Measurements from ENCODE around the gene BBLN.

The BBLN gene

GRCh38 chr9:128118971-128119665 is 40.9 kb upstream of the BBLN start:
- H3K27me3 ChIP-seq (ENCODE audit: control insufficient read depth in 1 of 2, insufficient read depth in 2 of 2, low read length in 2 of 2): no peaks in the 10 kb centered on the region
- H3K9ac ChIP-seq (ENCODE audit: low read depth in 1 of 2, low read length in 2 of 2): no peak overlapping the region
- peaks cover 12 to 37% of the 10 kb centered on the region in 2 donors for H3K36me3 ChIP-seq (ENCODE audit: control insufficient read depth in 1 of 2, insufficient read depth in 2 of 2, low read length in 2 of 2)
- H3K9me3 ChIP-seq (ENCODE audit: control insufficient read depth in 1 of 2, low read length in 2 of 2): no peaks in the 10 kb centered on the region
- H3K4me3 ChIP-seq (ENCODE audit: low read depth in 1 of 2, low read length in 2 of 2): no peak overlapping the region
- no peak overlapping the region for H3K27ac ChIP-seq (ENCODE audit: low read depth, low read length)
- H3K4me1 ChIP-seq (ENCODE audit: control insufficient read depth in 1 of 2, insufficient read depth in 2 of 2, low read length in 2 of 2): peaks cover 18 to 19% of the 10 kb centered on the region in 2 donors

- no peak overlapping the region for H3K9ac ChIP-seq (ENCODE audit: low read depth in 1 of 2, low read length in 2 of 2)
- H3K4me3 ChIP-seq (ENCODE audit: low read depth in 1 of 2, low read length in 2 of 2): no peak overlapping the region
- peaks cover 17 to 40% of the 10 kb centered on the region in 2 donors for H3K36me3 ChIP-seq (ENCODE audit: control insufficient read depth in 1 of 2, insufficient read depth in 2 of 2, low read length in 2 of 2)
- no peaks in the 10 kb centered on the region for H3K9me3 ChIP-seq (ENCODE audit: control insufficient read depth in 1 of 2, low read length in 2 of 2)
- no peaks in the 10 kb centered on the region for H3K27me3 ChIP-seq (ENCODE audit: control insufficient read depth in 1 of 2, insufficient read depth in 2 of 2, low read length in 2 of 2)
- peaks cover 22 to 23% of the 10 kb centered on the region in 2 donors for H3K4me1 ChIP-seq (ENCODE audit: control insufficient read depth in 1 of 2, insufficient read depth in 2 of 2, low read length in 2 of 2)
- no peak overlapping the region for H3K27ac ChIP-seq (ENCODE audit: low read depth, low read length)
Measured at GRCh38 chr9:128120061-128120740, 39.9 kb upstream of the BBLN start.

- no peaks in the 10 kb centered on the region for H3K27me3 ChIP-seq (ENCODE audit: control insufficient read depth in 1 of 2, insufficient read depth in 2 of 2, low read length in 2 of 2)
- H3K4me1 ChIP-seq (ENCODE audit: control insufficient read depth in 1 of 2, insufficient read depth in 2 of 2, low read length in 2 of 2): peaks cover 22 to 24% of the 10 kb centered on the region in 2 donors
- peaks cover 17 to 40% of the 10 kb centered on the region in 2 donors for H3K36me3 ChIP-seq (ENCODE audit: control insufficient read depth in 1 of 2, insufficient read depth in 2 of 2, low read length in 2 of 2)
- no peak overlapping the region for H3K9ac ChIP-seq (ENCODE audit: low read depth in 1 of 2, low read length in 2 of 2)
- no peak overlapping the region for H3K27ac ChIP-seq (ENCODE audit: low read depth, low read length)
- H3K9me3 ChIP-seq (ENCODE audit: control insufficient read depth in 1 of 2, low read length in 2 of 2): no peaks in the 10 kb centered on the region
- H3K4me3 ChIP-seq (ENCODE audit: low read depth in 1 of 2, low read length in 2 of 2): no peak overlapping the region
Measured at GRCh38 chr9:128120741-128121465, 39.2 kb upstream of the BBLN start.

- peaks cover 22 to 24% of the 10 kb centered on the region in 2 donors for H3K4me1 ChIP-seq (ENCODE audit: control insufficient read depth in 1 of 2, insufficient read depth in 2 of 2, low read length in 2 of 2)
- H3K9ac ChIP-seq (ENCODE audit: low read depth in 1 of 2, low read length in 2 of 2): no peak overlapping the region
- H3K4me3 ChIP-seq (ENCODE audit: low read depth in 1 of 2, low read length in 2 of 2): no peak overlapping the region
- peaks cover 17 to 40% of the 10 kb centered on the region in 2 donors for H3K36me3 ChIP-seq (ENCODE audit: control insufficient read depth in 1 of 2, insufficient read depth in 2 of 2, low read length in 2 of 2)
- H3K27me3 ChIP-seq (ENCODE audit: control insufficient read depth in 1 of 2, insufficient read depth in 2 of 2, low read length in 2 of 2): no peaks in the 10 kb centered on the region
- no peaks in the 10 kb centered on the region for H3K9me3 ChIP-seq (ENCODE audit: control insufficient read depth in 1 of 2, low read length in 2 of 2)
- no peak overlapping the region for H3K27ac ChIP-seq (ENCODE audit: low read depth, low read length)
Measured at GRCh38 chr9:128121466-128121810, 38.6 kb upstream of the BBLN start.

GRCh38 chr9:128121924-128122808 is 37.9 kb upstream of the BBLN start:
- Histone ChIP-seq H3K9ac (ENCODE audit: low read depth in 1 of 2, low read length in 2 of 2) (no peak overlapping the region), H3K4me3 (ENCODE audit: low read depth in 1 of 2, low read length in 2 of 2) (no peak overlapping the region), H3K36me3 (ENCODE audit: control insufficient read depth in 1 of 2, insufficient read depth in 2 of 2, low read length in 2 of 2) (peaks cover 17 to 40% of the 10 kb centered on the region in 2 donors), H3K27me3 (ENCODE audit: control insufficient read depth in 1 of 2, insufficient read depth in 2 of 2, low read length in 2 of 2) (no peaks in the 10 kb centered on the region), H3K27ac (ENCODE audit: low read depth, low read length) (no peak overlapping the region), H3K4me1 (ENCODE audit: control insufficient read depth in 1 of 2, insufficient read depth in 2 of 2, low read length in 2 of 2) (peaks cover 20 to 22% of the 10 kb centered on the region in 2 donors), H3K9me3 (ENCODE audit: control insufficient read depth in 1 of 2, low read length in 2 of 2) (no peaks in the 10 kb centered on the region)

GRCh38 chr9:128122809-128123175 is 37.3 kb upstream of the BBLN start:
- no peaks in the 10 kb centered on the region for H3K9me3 ChIP-seq (ENCODE audit: control insufficient read depth in 1 of 2, low read length in 2 of 2)
- peaks cover 17 to 40% of the 10 kb centered on the region in 2 donors for H3K36me3 ChIP-seq (ENCODE audit: control insufficient read depth in 1 of 2, insufficient read depth in 2 of 2, low read length in 2 of 2)
- H3K4me3 ChIP-seq (ENCODE audit: low read depth in 1 of 2, low read length in 2 of 2): no peak overlapping the region
- H3K9ac ChIP-seq (ENCODE audit: low read depth in 1 of 2, low read length in 2 of 2): no peak overlapping the region
- peaks cover 17 to 20% of the 10 kb centered on the region in 2 donors for H3K4me1 ChIP-seq (ENCODE audit: control insufficient read depth in 1 of 2, insufficient read depth in 2 of 2, low read length in 2 of 2)
- H3K27ac ChIP-seq (ENCODE audit: low read depth, low read length): no peak overlapping the region
- H3K27me3 ChIP-seq (ENCODE audit: control insufficient read depth in 1 of 2, insufficient read depth in 2 of 2, low read length in 2 of 2): no peaks in the 10 kb centered on the region

GRCh38 chr9:128123451-128124080 is 36.5 kb upstream of the BBLN start:
- Histone ChIP-seq H3K9ac (ENCODE audit: low read depth in 1 of 2, low read length in 2 of 2) (no peak overlapping the region), H3K4me1 (ENCODE audit: control insufficient read depth in 1 of 2, insufficient read depth in 2 of 2, low read length in 2 of 2) (peaks cover 17 to 18% of the 10 kb centered on the region in 2 donors), H3K9me3 (ENCODE audit: control insufficient read depth in 1 of 2, low read length in 2 of 2) (no peaks in the 10 kb centered on the region), H3K36me3 (ENCODE audit: control insufficient read depth in 1 of 2, insufficient read depth in 2 of 2, low read length in 2 of 2) (peaks cover 17 to 40% of the 10 kb centered on the region in 2 donors), H3K27me3 (ENCODE audit: control insufficient read depth in 1 of 2, insufficient read depth in 2 of 2, low read length in 2 of 2) (no peaks in the 10 kb centered on the region), H3K4me3 (ENCODE audit: low read depth in 1 of 2, low read length in 2 of 2) (no peak overlapping the region), H3K27ac (ENCODE audit: low read depth, low read length) (no peak overlapping the region)

GRCh38 chr9:128124451-128124850 is 35.6 kb upstream of the BBLN start:
- Histone ChIP-seq H3K9ac (ENCODE audit: low read depth in 1 of 2, low read length in 2 of 2) (no peak overlapping the region), H3K27me3 (ENCODE audit: control insufficient read depth in 1 of 2, insufficient read depth in 2 of 2, low read length in 2 of 2) (no peaks in the 10 kb centered on the region), H3K4me1 (ENCODE audit: control insufficient read depth in 1 of 2, insufficient read depth in 2 of 2, low read length in 2 of 2) (peaks cover 23 to 25% of the 10 kb centered on the region in 2 donors), H3K27ac (ENCODE audit: low read depth, low read length) (no peak overlapping the region), H3K9me3 (ENCODE audit: control insufficient read depth in 1 of 2, low read length in 2 of 2) (no peaks in the 10 kb centered on the region), H3K4me3 (ENCODE audit: low read depth in 1 of 2, low read length in 2 of 2) (no peak overlapping the region), H3K36me3 (ENCODE audit: control insufficient read depth in 1 of 2, insufficient read depth in 2 of 2, low read length in 2 of 2) (peaks cover 17 to 40% of the 10 kb centered on the region in 2 donors)

- no peaks in the 10 kb centered on the region for H3K27me3 ChIP-seq (ENCODE audit: control insufficient read depth in 1 of 2, insufficient read depth in 2 of 2, low read length in 2 of 2)
- peaks cover 17 to 40% of the 10 kb centered on the region in 2 donors for H3K36me3 ChIP-seq (ENCODE audit: control insufficient read depth in 1 of 2, insufficient read depth in 2 of 2, low read length in 2 of 2)
- H3K4me1 ChIP-seq (ENCODE audit: control insufficient read depth in 1 of 2, insufficient read depth in 2 of 2, low read length in 2 of 2): peaks cover 23 to 25% of the 10 kb centered on the region in 2 donors
- H3K27ac ChIP-seq (ENCODE audit: low read depth, low read length): no peak overlapping the region
- no peak overlapping the region for H3K4me3 ChIP-seq (ENCODE audit: low read depth in 1 of 2, low read length in 2 of 2)
- H3K9me3 ChIP-seq (ENCODE audit: control insufficient read depth in 1 of 2, low read length in 2 of 2): no peaks in the 10 kb centered on the region
- H3K9ac ChIP-seq (ENCODE audit: low read depth in 1 of 2, low read length in 2 of 2): no peak overlapping the region
Measured at GRCh38 chr9:128124873-128125579, 35.0 kb upstream of the BBLN start.
